Measurements from ENCODE around the gene PYGO1. TPM values are rescaled to one million over a fixed set of nuclear protein-coding genes. Genes with fewer than 3 reads are reported as not detected.

Gene PYGO1
- total and polyA plus RNA-seq, 9 of the 15 experiments (the other 6 are each of a cell fraction or from before 2014, with no cell fraction given) = under 0.01 to 0.07 (median 0.02) TPM; not detected in 5

GRCh38 chr15:55507567-55507966 lies 80.6 kb downstream of the PYGO1 start:
- intact Hi-C loops (cut with micrococcal nuclease) = no loop called here
- TF ChIP-seq ZKSCAN8 (CRISPR knock-in tag; IDR thresholded peaks at IDR 0.05) (no peak), SMARCA4 (IDR thresholded peaks at IDR 0.05) (no peak), BCL6 (CRISPR knock-in tag; IDR thresholded peaks at IDR 0.05) (no peak), USF1 (CRISPR knock-in tag; IDR thresholded peaks at IDR 0.05) (no peak), ZNF512 (tag; IDR thresholded peaks at IDR 0.05) (no peak), HNRNPUL1 (IDR thresholded peaks at IDR 0.05; ENCODE audit: low read length) (no peak), BACH1 (tag; IDR thresholded peaks at IDR 0.05) (no peak), ETS1 (conservative IDR thresholded peaks at IDR 0.05; ENCODE audit: control insufficient read depth, low read depth, low read length) (no peak), TBL1XR1 (IDR thresholded peaks at IDR 0.05; ENCODE audit: low read length in 2 of 2) (no peak), HSF4 (CRISPR knock-in tag; IDR thresholded peaks at IDR 0.05; ENCODE audit: borderline replicate concordance) (no peak), TEAD1 (CRISPR knock-in tag; IDR thresholded peaks at IDR 0.05) (no peak), RERE (CRISPR knock-in tag; IDR thresholded peaks at IDR 0.05; ENCODE audit: borderline replicate concordance) (no peak)
- no peak overlapping the region for H3K4me3 ChIP-seq
- H3K36me3 ChIP-seq (ENCODE audit: control insufficient read depth, insufficient read depth, low read length) = no peaks in the 10 kb centered on the region
- WGBS (ENCODE audit: insufficient coverage, low coverage, missing lambda C conversion rate) = 14% methylated on average over 4 of the region's 4 CpGs
- no peaks in the 10 kb centered on the region for H3K4me1 ChIP-seq (replicated peaks in 1 of 2; ENCODE audit: control insufficient read depth in 2 of 2, insufficient read depth in 2 of 2, low read length in 2 of 2)
- no TSS peak for BruUV-seq (replicated peaks)
- no peak for ATAC-seq
- H3K79me2 ChIP-seq (ENCODE audit: control insufficient read depth, insufficient read depth, low read length) = no peaks in the 10 kb centered on the region
- H4K20me1 ChIP-seq (replicated peaks; ENCODE audit: control insufficient read depth, insufficient read depth, low read length) = no peaks in the 10 kb centered on the region
- CTCF ChIA-PET (ENCODE audit: low intra/inter-chr PET ratio) = no interaction called here
- DNase-seq (ENCODE audit: extremely low read depth in 1 of 4, low spot score in 3 of 4) = no peak
- H3K9me3 ChIP-seq (replicated peaks; ENCODE audit: control insufficient read depth, insufficient read depth, low read depth, low read length) = no peaks in the 10 kb centered on the region; the same call in 1 of the 2 replicates
- H3K9me1 ChIP-seq (ENCODE audit: control insufficient read depth, insufficient read depth, low read length) = no peaks in the 10 kb centered on the region
- no peaks in the 10 kb centered on the region for H3K27me3 ChIP-seq (ENCODE audit: control insufficient read depth in 2 of 2, insufficient read depth in 2 of 2, low read length in 2 of 2)
- no peak overlapping the region for H2AFZ ChIP-seq (ENCODE audit: low read depth, low read length)
- no peak for FAIRE-seq
- H3K9ac ChIP-seq (ENCODE audit: insufficient read depth in 1 of 2, low read depth in 2 of 2, low read length in 2 of 2) = no peak overlapping the region
- in situ Hi-C loops (cut with MboI) = no loop called here
- POLR2A ChIA-PET = interaction anchor here (1.4 kb wide), 1 partner anchor 11 kb away, joined by 3 read pairs; no protein-coding TSS in a partner anchor
- H3K27ac ChIP-seq (ENCODE audit: extremely low read depth, low read depth, low read length) = no peak overlapping the region
- H3K4me2 ChIP-seq (ENCODE audit: insufficient read depth, low read length) = no peak overlapping the region
